COR-L47 (cell line): ENCODE measurements around the gene CIAO2A.
"Not testable (repeated sequence)": the region's sequence is repeated elsewhere in the genome, so short reads cannot be mapped to it uniquely, and the experiment has no call there.

Experiments used
- DNase-seq: peaks from one replicate; lab custom pipeline; 2025; lab: John Stamatoyannopoulos, UW

Gene CIAO2A

GRCh38 chr15:64112073-64112772, 18.6 kb upstream of the CIAO2A start:
- DNase-seq = no peak

- DNase-seq = no peak
These were observed 18.0 kb upstream of the CIAO2A start for GRCh38 chr15:64111679-64112050.

DNA sequence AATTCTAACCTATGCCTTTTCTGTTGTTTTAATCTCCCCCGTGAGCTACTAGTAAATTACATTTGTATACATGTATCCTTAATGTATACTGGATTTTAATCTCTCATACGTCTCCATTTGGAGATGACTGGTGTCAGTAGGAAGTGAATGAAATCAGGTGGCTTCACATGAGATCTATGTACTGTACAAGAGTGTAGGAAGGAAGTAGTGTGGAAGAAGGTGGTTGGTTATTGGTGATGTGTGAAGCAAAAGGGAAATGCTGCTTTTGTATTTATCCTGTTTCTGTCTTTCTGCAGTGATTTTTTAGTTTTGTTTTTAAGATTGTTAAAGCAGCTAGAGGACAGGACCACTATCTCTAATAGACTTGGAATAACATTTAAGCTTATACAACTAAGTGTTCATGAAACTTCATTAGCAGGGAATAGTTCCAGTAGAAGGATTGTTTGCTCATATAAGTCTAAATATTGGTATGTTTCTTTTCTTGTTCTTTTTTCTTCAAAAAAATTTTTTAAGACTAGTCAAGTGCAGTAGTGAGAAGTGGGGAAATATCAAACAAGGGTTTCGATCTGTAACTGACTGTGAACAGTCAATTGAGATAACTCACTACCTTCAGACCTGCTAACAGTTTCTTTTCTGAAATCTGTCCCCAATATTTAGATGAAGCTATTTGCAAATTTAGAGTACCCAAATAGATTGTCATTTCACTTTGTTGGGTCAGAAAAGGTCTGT, 17.5 kb upstream of the CIAO2A start:
- no peak for DNase-seq

DNA sequence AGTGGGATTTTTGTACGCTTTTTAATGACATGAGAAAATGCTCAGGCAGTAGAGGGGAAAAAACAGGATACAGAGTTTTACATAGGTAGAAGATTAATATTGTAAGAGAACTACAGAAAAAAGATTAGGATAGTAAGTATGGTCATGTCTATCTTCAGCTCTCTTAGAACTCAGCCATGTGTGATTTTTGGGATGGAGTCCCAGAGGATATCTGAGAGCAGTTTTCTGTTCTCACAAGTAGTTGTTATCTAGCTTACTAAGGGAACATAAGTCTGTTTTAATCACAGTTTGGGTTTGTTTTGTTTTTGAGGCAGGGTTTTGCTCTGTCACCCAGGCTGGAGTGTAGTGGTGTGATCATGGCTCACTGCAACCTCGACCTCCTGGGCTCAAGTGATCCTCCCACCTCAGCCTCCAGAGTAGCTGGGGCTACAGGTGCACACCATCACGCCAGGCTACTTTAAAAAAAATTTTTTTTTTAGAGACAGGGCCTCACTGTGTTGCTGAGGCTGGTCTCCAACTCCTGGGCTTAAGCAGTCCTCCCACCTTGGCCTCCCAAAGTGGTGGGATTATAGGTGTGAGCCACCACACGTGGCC, 16.6 kb upstream of the CIAO2A start:
- DNase-seq = not testable (repeated sequence)

DNA sequence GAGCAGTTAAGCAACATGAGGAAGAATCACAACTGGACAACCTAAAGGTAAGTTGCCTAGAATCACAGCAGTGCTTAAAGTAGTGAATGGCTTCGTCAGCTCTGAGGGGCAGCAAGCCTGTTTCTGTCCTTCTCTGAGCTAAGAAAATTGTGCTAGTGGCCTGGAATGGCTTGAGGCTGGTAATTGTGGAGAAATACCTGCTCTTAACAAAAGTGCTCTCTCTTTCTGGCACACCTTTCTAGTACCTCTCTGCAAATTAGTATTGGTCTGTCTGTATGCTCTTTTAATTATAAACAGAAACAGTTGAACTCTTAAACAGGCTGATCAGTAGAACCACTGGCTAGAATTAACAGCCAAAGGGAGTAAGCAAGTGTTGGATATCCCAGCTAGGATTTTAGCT, 13.7 kb upstream of the CIAO2A start:
- no peak for DNase-seq

GRCh38 chr15:64105113-64105704, 11.6 kb upstream of the CIAO2A start:
- DNase-seq = no peak

- no peak for DNase-seq
These were observed 8.9 kb upstream of the CIAO2A start for GRCh38 chr15:64102497-64102896.

- DNase-seq = no peak
These were observed 7.3 kb upstream of the CIAO2A start for GRCh38 chr15:64100958-64101357.

GRCh38 chr15:64099379-64099778, 5.7 kb upstream of the CIAO2A start:
- DNase-seq = no peak

GRCh38 chr15:64096668-64097384, 3.2 kb upstream of the CIAO2A start:
- no peak for DNase-seq

GRCh38 chr15:64095795-64096667, 2.4 kb upstream of the CIAO2A start, which contains the start of gene SNX1:
Gene SNX1, plus strand, starts transcription at chr15:64095982. Its CDS starts 32 bp downstream, at chr15:64096014.
- peak; percentile 92 for DNase-seq

DNA sequence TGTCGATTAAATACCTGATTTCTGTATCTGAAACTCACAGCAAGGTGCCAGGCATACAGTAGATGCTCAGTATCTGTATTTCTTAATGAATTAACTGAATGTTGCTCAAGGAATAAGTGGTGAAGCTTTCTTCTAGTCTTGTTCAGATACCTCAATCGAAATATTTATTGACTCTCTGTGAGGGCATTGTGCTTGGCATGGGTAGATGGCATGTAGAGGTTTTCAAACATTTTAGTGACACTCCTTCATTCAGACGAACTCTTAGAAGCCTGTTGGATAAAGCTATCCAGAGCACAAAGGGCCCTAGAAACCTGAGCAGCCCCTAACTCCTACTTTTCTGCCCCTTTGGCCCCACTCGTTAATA, 1.8 kb upstream of the CIAO2A start:
- DNase-seq = no peak

GRCh38 chr15:64092864-64093626, 593 bp downstream of the CIAO2A start:
- no peak for DNase-seq

GRCh38 chr15:64092075-64092820, 1.4 kb downstream of the CIAO2A start:
- no peak for DNase-seq

DNA sequence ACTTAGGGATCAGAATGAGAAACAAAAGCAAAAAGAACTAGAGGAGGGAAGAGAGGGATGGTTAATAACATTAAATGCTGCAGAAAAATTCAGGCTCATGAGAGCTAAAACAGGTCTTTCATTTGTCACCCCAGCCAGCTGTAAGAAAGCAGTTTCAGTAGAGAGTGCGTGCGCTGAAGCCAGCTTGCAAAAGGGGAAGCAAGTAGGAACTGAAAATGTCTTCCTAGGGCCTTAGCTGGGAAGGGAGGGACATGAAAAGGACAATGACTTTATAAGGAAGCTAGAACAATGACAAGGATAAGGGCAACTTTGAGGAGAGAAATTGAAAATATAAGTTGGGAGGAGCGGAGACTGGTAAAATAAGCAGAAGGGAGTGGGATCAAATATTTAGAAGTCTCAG, 3.1 kb downstream of the CIAO2A start:
- DNase-seq = no peak

DNA sequence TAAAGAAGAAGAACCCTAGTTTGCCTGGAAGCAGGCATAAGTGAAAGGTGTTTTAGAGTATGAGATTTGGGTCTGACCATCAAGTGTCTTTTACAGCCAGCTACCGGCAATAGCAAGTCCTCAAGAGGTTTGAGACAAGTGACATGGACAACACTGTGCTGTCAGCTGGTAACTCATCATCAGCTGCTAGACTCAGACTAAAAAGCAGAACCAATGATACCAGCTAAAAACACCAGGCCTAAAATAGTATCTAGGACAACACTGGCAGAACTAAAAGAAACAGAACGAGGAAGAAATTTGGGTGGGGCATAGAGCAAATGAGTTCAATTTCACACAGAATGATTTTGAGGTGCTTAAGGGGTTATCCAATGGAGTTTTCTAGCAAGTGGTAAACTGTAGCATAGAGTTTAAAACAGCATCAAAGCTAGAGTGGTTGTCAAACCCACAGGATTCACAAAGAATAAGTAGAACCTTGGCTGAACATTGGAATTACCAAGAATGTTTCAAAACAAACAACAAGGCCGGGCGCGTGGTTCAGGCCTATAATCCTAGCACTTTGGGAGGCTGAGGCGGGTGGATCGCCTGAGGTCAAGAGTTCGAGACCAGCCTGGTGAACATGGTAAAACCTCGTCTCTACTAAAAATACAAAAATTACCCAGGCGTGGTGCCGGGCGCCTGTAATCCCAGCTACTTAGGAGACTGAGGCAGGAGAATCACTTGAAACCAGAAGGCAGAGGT, 3.9 kb downstream of the CIAO2A start:
- DNase-seq = no peak

- no peak for DNase-seq
These were observed 10.9 kb downstream of the CIAO2A start for GRCh38 chr15:64082757-64083156.

DNA sequence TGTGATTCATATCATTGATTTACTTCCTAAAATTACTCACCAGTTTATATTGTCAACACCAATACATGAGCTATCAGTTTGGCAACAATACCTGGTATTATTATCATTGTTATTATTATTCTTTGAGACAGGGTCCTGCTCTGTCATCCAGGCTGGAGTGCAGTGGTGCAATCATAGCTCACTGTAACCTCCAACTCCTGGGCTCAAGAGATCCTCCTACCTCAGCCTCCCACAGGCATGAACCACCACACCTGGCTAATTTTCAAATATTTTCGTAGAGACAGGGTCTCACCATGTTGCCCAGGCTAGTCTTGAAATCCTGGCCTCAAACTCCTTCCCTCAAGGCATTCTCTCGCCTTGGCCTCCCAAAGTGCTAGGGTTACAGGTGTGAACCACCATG, 20.1 kb downstream of the CIAO2A start:
- DNase-seq = not testable (repeated sequence)

- DNase-seq = no peak
These were observed 20.8 kb downstream of the CIAO2A start for GRCh38 chr15:64072812-64073211.
